GM12874 (cell line): ENCODE data around the gene MEX3D.

ENCODE experiments used
- TF ChIP-seq, protein P1 (sequence below): IDR thresholded peaks from 2 replicates; pipeline ENCODE4 v1.5.1; 2011; ENCODE audit warnings: low read depth, mild to moderate bottlenecking, control low read depth, low read length, moderate library complexity; ENCODE audit not compliant: insufficient read depth

MEX3D gene

DNA sequence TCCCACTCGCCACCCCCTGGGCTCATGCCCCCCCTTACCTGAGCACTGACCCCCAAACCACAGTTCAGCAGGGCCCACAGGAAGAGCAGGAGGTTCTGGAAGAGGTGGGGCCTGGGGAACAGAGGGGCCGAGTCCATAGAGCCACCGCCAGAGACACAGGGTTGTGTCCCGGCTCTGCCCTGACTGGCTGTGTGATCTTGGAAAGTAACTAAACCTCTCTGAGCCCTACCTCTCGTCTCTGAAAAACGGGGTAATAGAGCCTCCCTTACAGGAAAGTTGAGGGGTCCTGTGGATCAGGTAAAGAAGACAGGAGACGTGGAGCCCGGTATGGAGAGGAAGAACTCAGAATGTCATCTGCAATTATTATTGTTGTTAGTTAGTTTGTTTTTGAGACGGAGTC lies 57.3 kb downstream of the MEX3D start:
- TF ChIP-seq, protein P1, sequence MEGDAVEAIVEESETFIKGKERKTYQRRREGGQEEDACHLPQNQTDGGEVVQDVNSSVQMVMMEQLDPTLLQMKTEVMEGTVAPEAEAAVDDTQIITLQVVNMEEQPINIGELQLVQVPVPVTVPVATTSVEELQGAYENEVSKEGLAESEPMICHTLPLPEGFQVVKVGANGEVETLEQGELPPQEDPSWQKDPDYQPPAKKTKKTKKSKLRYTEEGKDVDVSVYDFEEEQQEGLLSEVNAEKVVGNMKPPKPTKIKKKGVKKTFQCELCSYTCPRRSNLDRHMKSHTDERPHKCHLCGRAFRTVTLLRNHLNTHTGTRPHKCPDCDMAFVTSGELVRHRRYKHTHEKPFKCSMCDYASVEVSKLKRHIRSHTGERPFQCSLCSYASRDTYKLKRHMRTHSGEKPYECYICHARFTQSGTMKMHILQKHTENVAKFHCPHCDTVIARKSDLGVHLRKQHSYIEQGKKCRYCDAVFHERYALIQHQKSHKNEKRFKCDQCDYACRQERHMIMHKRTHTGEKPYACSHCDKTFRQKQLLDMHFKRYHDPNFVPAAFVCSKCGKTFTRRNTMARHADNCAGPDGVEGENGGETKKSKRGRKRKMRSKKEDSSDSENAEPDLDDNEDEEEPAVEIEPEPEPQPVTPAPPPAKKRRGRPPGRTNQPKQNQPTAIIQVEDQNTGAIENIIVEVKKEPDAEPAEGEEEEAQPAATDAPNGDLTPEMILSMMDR = no peak

DNA sequence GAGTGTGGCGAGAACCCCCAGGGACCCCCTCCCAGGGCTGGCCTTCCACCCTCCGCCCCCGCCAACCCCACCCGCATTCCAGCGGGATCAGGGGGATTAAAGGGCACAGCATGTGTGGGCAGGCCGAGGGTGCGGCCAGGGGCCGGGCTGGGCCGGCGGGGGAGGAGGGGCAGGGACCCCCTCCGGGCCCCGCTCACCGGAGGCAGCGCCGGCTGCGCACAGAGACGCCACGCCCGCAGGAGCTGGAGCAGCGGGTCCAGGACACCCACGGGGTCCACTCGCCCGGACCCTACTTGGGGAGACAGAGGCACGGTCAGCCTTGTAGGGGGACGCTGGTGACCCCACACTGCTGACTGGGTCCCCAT lies 57.7 kb downstream of the MEX3D start:
- TF ChIP-seq, protein P1 = no peak

DNA sequence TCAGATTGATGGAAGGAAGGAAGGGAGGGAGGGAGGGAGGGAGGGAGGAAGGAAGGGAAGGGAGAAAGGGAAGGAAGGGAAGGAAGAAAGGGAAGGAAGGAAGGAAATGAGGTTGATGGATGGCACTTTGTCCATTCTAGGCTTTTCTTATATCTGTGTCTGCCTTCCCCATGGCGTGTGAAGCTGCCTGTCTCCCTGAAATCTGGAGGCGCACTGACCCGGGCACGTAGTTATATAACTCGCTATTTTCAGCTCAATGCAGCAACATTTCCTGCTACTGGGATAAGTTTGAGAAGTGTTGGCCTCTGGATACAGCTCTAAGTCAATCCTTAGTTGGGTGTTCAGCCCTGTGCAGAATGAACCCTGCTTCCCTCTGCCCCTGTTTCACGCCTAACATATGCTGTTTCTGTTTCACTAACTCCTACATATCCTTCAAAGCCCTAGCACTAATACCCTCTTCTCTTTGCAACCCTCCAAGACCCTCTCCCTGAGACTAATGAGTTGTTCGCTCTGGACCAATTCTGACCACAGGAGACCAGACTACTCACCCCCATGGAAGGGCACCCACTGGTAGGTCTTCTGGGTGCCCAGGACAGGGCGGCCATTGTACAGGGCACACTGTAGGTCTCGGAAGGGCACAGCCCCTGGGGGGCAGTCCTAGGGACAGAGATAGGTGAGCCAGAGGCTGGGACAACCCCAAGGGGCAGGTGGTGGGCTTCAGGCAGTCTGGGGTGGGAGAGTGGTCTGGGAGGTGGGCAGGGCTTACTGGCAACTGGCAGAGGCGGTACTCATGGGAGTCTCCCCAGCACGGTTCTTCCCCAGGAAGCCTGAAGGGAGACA lies 58.3 kb downstream of the MEX3D start:
- TF ChIP-seq, protein P1 = no peak

DNA sequence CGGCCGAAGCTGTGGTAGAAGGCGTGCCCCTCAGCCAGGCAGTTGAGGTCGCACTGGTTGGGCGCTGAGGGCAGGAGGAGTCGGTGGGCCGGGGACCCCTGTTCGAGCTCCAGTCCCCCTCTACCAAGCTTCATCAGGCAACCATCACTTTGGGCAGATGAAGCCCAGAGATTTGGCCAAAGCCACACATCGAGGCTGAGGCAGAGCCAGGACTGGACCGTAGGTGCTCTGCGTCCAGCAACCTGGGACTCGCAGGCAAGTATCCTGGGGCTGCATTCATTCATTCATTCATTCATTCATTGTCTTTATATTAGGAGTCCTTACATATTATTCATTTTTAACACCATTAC lies 59.6 kb downstream of the MEX3D start:
- TF ChIP-seq, protein P1 = no peak

- TF ChIP-seq, protein P1 = no peak
Observed at GRCh38 chr19:1507763-1508506, 60.2 kb downstream of the MEX3D start.

DNA sequence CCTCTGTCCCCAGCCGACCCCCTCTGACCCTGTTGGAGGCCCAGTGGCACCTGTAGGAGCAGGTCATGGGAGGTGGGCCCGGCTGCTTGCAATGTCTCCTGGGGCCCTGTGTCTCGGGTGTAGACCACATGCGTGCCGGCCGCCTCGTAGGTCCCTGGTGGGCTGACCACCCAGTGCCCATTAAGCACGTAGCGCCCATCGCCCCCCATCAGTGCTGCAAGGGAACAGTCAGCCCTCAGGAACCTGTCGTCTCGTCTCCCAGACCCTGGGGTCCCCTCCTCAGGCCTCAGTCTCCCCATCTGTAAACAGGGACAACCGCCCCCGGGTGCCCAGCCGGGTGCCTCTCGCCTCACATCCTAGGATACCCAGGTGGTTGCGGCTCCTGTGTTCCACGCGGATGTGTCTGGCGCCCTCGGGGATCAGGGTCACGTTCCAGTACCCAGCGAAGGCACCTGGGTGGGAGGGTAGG lies 60.9 kb downstream of the MEX3D start:
- TF ChIP-seq, protein P1 = no peak

DNA sequence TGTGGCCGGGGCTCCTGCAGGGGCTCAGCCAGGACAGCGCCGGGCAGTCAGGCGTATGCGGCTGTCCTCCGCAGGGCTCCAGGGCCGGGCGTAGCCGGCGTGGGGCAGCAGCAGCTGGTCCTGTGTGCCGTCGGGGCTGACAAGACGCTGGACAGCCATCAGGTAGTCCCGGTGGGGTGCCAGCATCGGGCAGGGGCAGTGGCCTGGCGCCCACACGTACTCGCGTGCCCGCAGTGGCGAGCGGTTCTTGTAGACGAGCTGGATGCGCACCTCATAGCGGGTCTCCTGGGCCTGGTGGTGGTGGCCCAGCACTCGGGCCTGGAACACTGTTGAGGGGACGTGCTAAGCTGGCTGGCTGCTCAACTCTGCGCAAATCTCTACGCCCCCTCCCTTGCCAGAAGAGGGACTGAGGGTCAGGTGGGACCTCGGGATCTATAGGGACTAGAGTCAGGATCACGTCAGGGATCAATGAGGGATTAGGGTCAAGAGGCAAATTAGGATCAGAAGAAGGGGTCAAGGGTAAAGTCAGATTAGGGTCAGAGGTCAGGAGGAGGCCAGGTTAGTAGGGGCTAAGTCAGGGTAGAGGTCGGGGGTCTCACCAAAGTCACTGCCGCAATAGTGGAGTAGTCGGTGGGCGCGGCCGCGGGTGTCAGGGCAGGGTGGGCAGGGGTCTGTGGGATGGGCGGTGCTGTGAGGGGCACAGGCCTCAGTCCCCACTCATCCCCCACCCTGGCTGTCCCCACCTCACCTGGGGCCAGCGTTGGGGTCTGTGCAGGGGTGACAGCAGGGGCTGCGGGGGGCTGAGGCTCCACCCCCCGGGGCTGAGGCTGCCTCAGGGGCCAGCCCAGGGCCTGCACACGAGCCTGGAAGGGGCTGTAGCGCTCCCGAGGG lies 61.9 kb downstream of the MEX3D start:
- TF ChIP-seq, protein P1 = no peak
